Right cardiac atrium (tissue), 5 donors: ENCODE measurements around the gene HK1. TPM values are rescaled to one million over a fixed set of nuclear protein-coding genes. Genes with fewer than 3 reads are reported as not detected.

Source experiments
- ATAC-seq, 2 donors: fragments of 200-7000 bp; cut with Tn5 transposase; one replicate each; pipeline versions ENCODE4 v1.8.0 to v1.9.1; 2020; ENCODE audit warnings: moderate library complexity in 2 of 2, mild to moderate bottlenecking in 1 of 2
- DNase-seq, 3 donors: peaks; one replicate each; pipeline ENCODE4 v3.0.0-alpha.2; 2020
- H3K27ac ChIP-seq: one replicate; pipeline ENCODE4 v1.5.1; 2013; ENCODE audit warnings: mild to moderate bottlenecking, low read length, control low read depth, moderate library complexity
- H3K27me3 ChIP-seq: one replicate; pipeline ENCODE4 v1.6.1; 2013; ENCODE audit not compliant: control insufficient read depth, insufficient read depth
- H3K4me1 ChIP-seq: one replicate; pipeline ENCODE4 v1.6.1; 2013; ENCODE audit warnings: low read length; ENCODE audit not compliant: control insufficient read depth, insufficient read depth
- H3K4me3 ChIP-seq: one replicate; pipeline ENCODE4 v1.5.1; 2013; ENCODE audit warnings: low read length, control low read depth
- H3K9me3 ChIP-seq: one replicate; pipeline ENCODE4 v1.6.1; 2013; ENCODE audit warnings: low read length; ENCODE audit not compliant: control insufficient read depth
- WGBS: extraction: QIAGEN DNeasy Blood & Tissue Kit; methylation state at CpG from one replicate; pipeline ENCODE4 v1.1.7; 2013; 5-methylcytosine and 5-hydroxymethylcytosine counted together
- intact Hi-C, 4 donors: fragments of 100-400 bp; cut with DNase I; formaldehyde crosslinking; loops; one replicate each; pipeline versions ENCODE4 v1.11.0 to v1.14.0; 2022 to 2023
- polyA plus RNA-seq: library from polyadenylated mRNA; stranded (reverse); fragments of 200-250 nt; gene quantifications from one replicate; pipeline ENCODE4 v1.2.3, GENCODE V29; 2013
- total RNA-seq, 4 donors: library from RNA; stranded (reverse); fragmentation: NEBNext Ultra II Directional; extraction: Animal tissue kit (Norgen Biotek cat#: 25700); gene quantifications; one replicate each; pipeline ENCODE4 v1.2.1, GENCODE V29; 2021
- donor health status: healthy with polysubstance abuse.
- donor health status: DM: no; HTN: yes; CAD: no.
- donor health status: DM: no; HTN: no; CAD: no.
- donor health status: DM: no; HTN: yes; CAD: no; lungs with severe emphysema.
- donor health status: DM: yes; HTN: yes; CAD: no.

HK1 gene
- total and polyA plus RNA-seq, 5 donors = 165 to 313 (median 278) TPM

DNA sequence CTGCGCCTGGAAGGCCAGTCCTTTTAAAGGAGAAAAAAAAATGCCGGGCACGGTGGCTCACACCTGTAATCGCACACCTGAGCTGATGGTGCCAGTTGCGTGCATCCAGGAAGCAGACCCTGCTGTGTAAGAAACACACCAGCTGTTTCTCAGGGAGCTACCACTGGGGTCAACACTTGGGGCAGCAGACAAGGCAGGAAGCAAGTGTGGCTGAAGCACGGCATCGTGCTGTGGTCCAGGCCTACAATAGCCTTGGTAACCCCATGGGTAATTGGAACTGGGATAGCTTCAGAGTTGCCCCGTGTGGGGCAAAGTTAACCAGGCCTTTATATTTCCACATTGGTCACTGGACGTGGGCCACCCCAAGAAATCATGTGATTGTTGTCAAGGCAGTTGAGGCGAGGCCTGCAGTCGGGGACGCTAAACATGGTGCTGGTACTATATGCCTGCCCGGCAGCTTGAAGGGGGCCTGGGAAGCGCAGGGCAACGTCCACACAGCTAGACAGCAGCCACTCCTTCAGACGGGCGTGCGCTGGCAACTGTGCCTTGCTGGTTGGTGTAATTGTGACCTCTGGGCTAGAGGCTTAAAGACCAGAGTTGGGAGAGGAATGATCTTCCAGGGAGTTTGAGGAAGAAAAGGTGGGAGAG, 140.9 kb downstream of the HK1 start:
- 92% methylated on average over 18 of the region's 18 CpGs for WGBS

DNA sequence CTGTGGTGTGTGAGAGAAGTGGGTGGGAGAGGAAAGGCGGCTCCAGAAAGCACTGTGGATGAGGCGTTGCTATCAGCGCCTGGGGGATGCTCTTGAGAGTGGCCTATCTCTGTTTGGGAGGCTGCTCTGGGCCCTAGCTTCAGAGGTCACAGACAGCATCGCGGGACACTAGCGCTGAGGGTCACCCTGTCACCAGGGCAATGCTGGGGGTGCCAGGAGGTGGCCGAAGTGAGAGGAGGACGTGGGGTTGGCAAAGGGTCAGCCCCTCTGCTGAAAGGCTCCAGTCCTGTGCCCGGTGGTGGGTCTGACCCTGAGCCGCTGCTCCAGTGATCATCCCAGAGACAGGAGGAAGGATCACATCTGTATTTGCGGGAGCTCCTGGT, 141.4 kb downstream of the HK1 start:
- no peak overlapping the region for H3K4me3 ChIP-seq
- no peak overlapping the region for H3K27ac ChIP-seq
- DNase-seq (peak in 1 of 3 donors; percentile 39), ATAC-seq (no peak)
- H3K4me1 ChIP-seq = no peaks in the 10 kb centered on the region
- H3K27me3 ChIP-seq = no peaks in the 10 kb centered on the region
- 72% methylated on average over 10 of the region's 11 CpGs for WGBS
- no peaks in the 10 kb centered on the region for H3K9me3 ChIP-seq
- intact Hi-C loops = loop anchor here (10.0 kb wide), 2 partner anchors 215 to 225 kb away; partner anchors contain the start of gene FAM241B (in 3 of the 4)

More for the DNA sequence above, 140.9 kb downstream of the HK1 start:
- H3K4me1 ChIP-seq = no peaks in the 10 kb centered on the region
- no peak overlapping the region for H3K27ac ChIP-seq
- no peaks in the 10 kb centered on the region for H3K9me3 ChIP-seq
- no peak overlapping the region for H3K4me3 ChIP-seq
- intact Hi-C loops = loop anchor here in 1 of 4 donors (10.0 kb wide), 1 partner anchor 216 kb away; the partner anchor contains the start of gene FAM241B
- no peaks in the 10 kb centered on the region for H3K27me3 ChIP-seq
- ATAC-seq = no peak
- DNase-seq = no peak

DNA sequence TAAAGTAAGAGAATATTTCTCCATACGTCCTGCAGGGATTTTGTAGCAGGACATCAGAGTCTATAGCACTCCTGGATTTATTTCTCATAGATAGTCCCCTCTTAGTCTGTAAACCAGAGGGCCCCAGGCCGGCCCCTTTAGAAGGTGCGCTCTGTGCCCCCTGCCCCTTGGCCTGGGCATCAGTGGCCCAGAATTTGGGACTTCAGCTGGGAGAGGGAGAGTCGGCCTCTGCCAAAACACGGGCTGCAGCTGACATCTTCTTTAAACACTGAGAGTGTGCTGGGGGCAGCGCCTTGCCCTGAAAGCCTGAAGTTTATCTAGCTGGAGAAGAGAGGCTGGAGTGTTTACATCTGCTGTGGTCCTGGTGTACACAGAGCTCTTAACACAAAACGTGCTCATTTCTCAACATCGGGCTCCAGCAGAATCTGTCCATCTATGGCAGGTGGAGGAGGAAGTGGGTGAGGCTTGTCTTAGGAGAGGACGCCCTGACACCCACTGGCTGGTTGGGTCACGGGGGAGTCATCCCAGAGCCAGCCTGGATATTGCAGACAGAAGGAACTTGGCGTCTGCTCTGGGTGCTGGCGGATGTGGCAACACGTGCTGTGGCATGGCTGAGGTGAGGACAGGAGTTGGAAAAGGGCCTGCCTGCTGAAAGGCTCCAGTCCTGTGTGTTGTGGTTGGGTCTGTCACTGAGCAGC, 143.5 kb downstream of the HK1 start:
- ATAC-seq (peak; percentile 84 to 89), DNase-seq (peak; percentile 80 to 91 (median 91))
- H3K27me3 ChIP-seq = no peaks in the 10 kb centered on the region
- no peaks in the 10 kb centered on the region for H3K9me3 ChIP-seq
- H3K27ac ChIP-seq = peak overlapping the region; percentile 11
- 46% methylated on average over 13 of the region's 13 CpGs for WGBS
- intact Hi-C loops = loop anchor here in 3 of 4 donors (10.0 kb wide), 2 partner anchors 213 to 223 kb away; partner anchors contain the start of gene FAM241B (in 2 of the 3)
- H3K4me3 ChIP-seq = no peak overlapping the region
- no peaks in the 10 kb centered on the region for H3K4me1 ChIP-seq

DNA sequence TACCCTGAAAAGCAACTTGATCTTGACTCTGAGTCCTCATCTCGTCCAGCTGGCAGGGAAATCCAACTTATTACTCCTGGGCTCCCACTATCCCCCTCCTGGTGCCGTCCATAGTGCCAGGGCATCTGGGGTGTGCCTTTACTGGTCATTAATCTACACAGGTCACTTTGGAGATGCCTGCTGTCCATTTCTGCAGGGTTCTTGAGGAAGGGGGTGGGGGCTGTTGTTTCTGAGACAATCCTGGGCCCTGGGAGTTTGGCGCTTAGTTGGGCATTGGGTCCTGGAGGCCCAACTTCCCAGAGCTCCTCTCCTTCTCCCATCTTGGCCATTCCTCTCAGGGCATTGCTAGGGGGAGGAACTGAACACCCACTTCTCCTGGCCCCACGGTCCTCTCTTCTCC, 144.4 kb downstream of the HK1 start:
- Histone ChIP-seq H3K9me3 (no peaks in the 10 kb centered on the region), H3K27me3 (no peaks in the 10 kb centered on the region), H3K27ac (no peak overlapping the region), H3K4me3 (no peak overlapping the region), H3K4me1 (no peaks in the 10 kb centered on the region)
- intact Hi-C loops = loop anchor here in 3 of 4 donors (10.0 kb wide), 2 partner anchors 212 to 222 kb away; partner anchors contain the start of gene FAM241B (in 2 of the 3)
- 87% methylated on average over 4 of the region's 4 CpGs for WGBS
- ATAC-seq (no peak), DNase-seq (no peak)

DNA sequence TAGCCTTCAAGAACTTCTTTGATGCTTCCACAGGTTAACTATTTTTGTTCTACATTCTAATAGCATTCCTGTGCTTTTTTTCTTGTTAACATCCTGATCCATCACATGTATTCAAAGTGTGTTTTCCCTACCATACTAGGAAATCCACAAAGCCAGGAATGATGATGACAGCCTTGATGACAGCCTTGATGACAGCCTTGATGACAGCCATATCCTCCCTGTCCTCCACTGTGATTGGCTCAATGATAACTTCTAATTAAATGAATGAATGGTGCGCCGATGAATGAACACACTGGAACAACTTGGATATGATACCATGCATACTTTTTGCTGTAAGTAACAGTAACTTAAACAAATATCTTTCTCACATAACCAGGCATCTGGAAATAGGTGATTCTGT, 146.7 kb downstream of the HK1 start:
- 87% methylated on average over 2 of the region's 2 CpGs for WGBS
- intact Hi-C loops = loop anchor here (5.0 to 10.0 kb wide), 3 partner anchors 82 to 220 kb away; partner anchors contain the start of gene FAM241B (in 2 of the 4)
- no peak overlapping the region for H3K4me3 ChIP-seq
- DNase-seq (no peak), ATAC-seq (no peak)
- H3K9me3 ChIP-seq = no peaks in the 10 kb centered on the region
- no peaks in the 10 kb centered on the region for H3K4me1 ChIP-seq
- no peak overlapping the region for H3K27ac ChIP-seq
- H3K27me3 ChIP-seq = no peaks in the 10 kb centered on the region

DNA sequence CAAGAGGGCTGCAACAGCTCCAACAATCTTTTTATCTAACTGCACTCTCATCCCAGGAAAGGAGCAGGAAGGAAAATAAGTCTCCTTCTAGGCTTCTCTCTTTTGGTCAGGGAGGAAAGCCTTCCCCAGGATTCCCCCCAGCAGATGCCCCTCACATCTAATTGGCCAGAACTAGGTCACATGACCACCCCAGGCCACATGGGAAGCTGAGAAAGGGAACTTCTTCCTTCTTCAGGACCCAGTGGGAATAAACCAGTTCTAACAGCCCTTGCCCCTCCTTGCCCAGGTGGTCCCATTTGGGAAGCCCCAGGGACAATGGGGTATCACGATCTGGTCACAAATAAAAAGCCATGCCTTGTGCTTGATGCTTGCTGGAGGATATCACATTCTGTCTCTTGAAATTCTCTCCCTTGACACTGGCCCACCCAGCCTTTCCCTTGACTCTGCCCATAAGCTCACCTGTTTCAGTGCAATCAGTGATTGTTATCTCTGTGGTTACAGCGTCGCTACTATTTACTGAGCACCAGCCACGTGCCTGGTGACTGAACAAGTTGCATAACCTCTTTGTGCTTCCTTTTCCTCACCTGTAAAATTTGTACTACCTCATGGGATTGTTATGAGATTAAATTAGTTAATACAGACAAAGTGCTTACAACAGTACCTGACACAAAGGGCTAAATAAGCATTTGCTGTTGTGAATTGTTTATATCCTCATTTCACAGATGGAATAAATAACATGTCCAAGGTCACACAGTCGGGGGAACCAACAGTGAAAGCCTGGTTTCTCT, 147.4 kb downstream of the HK1 start:
- no peak overlapping the region for H3K4me3 ChIP-seq
- H3K27me3 ChIP-seq = no peaks in the 10 kb centered on the region
- 66% methylated on average over 5 of the region's 5 CpGs for WGBS
- no peak overlapping the region for H3K27ac ChIP-seq
- no peaks in the 10 kb centered on the region for H3K4me1 ChIP-seq
- DNase-seq (no peak), ATAC-seq (no peak)
- H3K9me3 ChIP-seq = no peaks in the 10 kb centered on the region
- intact Hi-C loops = loop anchor here (5.0 to 10.0 kb wide), 3 partner anchors 82 to 219 kb away; partner anchors contain the start of gene FAM241B (in 2 of the 4)

DNA sequence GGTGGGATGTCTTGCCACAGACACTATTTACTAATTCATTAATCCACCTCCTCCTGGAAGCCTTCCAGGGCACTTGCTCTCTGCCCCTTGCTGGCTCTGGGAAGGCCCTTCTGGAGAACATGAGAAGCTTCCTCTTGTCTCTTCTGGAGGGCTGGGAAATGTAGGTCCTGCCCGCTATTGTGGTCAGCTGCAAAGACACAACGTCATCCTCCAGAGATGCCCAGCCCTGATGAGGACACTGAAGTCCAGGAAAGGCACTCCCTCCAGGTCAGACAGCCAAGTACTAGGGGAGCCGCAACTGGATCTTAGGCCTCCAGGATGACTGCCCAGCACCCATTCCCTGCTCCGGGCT, 148.1 kb downstream of the HK1 start:
- Histone ChIP-seq H3K4me3 (no peak overlapping the region), H3K27ac (no peak overlapping the region), H3K27me3 (no peaks in the 10 kb centered on the region), H3K9me3 (no peaks in the 10 kb centered on the region), H3K4me1 (no peaks in the 10 kb centered on the region)
- DNase-seq = no peak
- ATAC-seq = no peak
- 85% methylated on average over 4 of the region's 4 CpGs for WGBS
- intact Hi-C loops = loop anchor here (5.0 to 10.0 kb wide), 3 partner anchors 81 to 218 kb away; partner anchors contain the start of gene FAM241B (in 2 of the 4)

DNA sequence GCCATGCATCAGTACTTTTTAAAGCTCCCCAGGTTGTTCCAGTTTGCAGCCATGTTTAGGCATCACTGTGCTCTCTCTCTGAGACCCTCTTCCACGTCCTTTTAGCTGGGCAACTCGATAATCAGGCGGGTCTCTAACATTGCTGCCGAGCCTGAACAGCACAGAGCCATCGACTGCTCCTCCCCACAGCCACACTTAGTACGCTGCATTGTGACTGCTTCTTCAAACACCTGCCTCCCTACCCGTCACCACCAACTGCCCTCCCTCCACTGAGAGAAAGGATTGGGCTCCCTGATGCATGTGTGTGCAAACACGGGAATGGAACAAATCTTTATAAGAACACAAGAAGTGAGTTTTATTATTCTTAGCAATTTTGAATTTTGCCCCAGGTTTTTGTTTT, 149.9 kb downstream of the HK1 start:
- Histone ChIP-seq H3K4me3 (no peak overlapping the region), H3K9me3 (no peaks in the 10 kb centered on the region), H3K27ac (no peak overlapping the region), H3K4me1 (no peaks in the 10 kb centered on the region), H3K27me3 (no peaks in the 10 kb centered on the region)
- 80% methylated on average over 8 of the region's 8 CpGs for WGBS
- ATAC-seq = no peak
- intact Hi-C loops = loop anchor here (5.0 to 10.0 kb wide), 3 partner anchors 79 to 217 kb away; partner anchors contain the start of gene FAM241B (in 2 of the 4)
- DNase-seq = no peak

DNA sequence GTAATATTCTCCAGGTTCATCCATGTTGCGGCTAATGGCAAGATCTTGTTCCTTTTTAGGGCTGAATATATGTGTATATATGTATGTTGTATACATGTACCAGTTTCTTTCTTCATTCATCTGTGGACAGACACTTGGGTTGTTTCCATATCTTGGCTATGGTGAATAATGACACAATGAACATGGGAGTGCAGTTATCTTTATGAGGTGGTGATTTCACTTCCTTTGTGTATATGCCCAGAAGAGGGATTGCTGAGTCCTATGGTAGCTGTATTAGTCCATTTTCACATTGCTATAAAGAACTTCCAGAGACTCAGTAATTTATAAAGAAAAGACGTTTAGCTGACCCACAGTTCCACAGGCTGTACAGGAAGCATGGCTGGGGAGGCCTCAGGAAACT, 155.9 kb downstream of the HK1 start:
- Histone ChIP-seq H3K9me3 (no peaks in the 10 kb centered on the region), H3K27ac (no peak overlapping the region), H3K4me3 (no peak overlapping the region), H3K27me3 (no peaks in the 10 kb centered on the region), H3K4me1 (peaks cover 4% of the 10 kb centered on the region)
- intact Hi-C loops = no loop called here
- no peak for DNase-seq
- WGBS = 69% methylated on average over 2 of the region's 2 CpGs
- ATAC-seq = no peak

DNA sequence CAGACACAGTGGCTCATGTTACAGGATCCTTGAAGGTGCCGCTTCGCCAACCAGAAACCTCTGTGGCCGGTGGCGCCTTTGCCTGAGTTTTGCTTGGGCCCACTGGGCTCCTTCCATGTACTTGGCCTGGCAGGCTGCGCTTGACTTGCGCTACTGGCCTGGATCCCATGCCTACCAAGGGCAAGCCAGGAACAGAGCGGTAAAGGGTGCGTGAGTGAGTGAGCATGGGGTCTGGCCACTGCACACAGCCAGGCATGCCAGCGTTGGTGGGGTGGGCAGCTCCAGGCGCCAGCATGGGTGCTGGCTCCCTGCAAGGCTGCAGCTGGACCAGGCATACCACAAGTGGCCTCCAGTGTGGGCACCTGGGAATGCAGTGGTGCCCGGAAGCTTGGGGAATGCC, 156.6 kb downstream of the HK1 start:
- Histone ChIP-seq H3K9me3 (no peaks in the 10 kb centered on the region), H3K27me3 (no peaks in the 10 kb centered on the region), H3K27ac (no peak overlapping the region), H3K4me3 (no peak overlapping the region), H3K4me1 (peaks cover 7% of the 10 kb centered on the region)
- ATAC-seq (no peak), DNase-seq (no peak)
- WGBS = 98% methylated on average over 11 of the region's 11 CpGs
- intact Hi-C loops = no loop called here
